ENCODE results near the gene CD300E.
"Not testable (repeated sequence)": the region's sequence is repeated elsewhere in the genome, so short reads cannot be mapped to it uniquely, and the experiment has no call there.

The CD300E gene, protein sequence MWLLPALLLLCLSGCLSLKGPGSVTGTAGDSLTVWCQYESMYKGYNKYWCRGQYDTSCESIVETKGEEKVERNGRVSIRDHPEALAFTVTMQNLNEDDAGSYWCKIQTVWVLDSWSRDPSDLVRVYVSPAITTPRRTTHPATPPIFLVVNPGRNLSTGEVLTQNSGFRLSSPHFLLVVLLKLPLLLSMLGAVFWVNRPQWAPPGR

DNA sequence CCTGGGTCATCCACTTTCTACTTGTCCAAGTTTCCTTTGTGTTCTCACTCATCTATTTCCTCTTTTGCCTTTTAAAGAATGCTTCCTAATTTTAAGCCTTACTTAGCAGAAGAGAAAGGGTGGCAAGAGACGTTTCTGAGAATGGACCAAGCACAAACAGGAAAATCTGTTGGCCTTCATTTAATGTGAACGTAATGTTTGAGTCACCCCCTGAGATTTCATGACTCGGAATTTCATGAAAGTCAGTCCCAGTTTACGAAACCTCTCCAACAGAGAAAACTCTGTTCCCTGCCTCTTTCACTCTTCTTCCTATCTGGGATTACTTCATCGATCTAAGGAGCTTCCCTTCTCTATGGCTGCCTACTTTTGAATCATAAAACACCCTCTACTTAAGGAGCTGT is at the start of gene CD300E:
CD300E (minus strand) TSS at position 46 of the 401 bp plus-strand sequence. CDS start 117 bp downstream, outside the sequence.
- no peak for DNase-seq (ENCODE audit: low spot score)

DNA sequence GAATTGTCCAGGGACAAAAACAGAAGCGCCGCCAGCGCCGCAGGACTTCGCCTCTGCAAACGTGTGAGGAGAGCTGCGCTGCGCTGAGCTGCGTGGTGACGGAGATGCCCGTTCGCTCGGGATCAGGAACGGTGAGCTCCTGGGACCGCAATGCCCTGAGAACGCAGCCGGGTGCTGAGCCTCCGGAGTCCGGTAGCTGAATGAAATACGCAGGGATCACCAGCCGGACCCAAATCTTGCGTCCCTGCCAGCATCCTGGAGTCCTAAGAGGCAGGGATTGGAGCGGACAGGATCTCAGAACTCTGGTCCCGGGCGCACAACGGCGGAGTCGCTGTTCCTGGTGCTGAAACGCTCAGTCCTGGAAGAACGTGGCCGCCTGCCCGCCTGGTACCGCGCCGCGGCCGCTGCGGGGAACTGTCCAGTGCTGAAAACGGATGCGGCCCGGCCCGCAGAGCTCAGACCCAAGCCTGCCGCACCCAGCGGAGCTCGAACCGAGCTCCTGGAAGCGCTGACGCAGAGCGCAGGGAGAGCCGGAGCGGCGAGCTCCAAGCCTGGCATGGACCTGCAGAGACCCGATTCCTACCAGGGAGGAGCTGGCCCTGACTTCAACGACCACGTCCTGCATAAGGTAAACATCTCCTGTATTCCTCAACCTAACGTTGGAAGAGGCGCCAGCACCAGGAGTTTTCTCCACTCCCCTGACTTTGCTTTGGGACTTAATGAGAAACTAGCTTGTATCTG is 47.7 kb upstream of the CD300E start:
- peak; percentile 40 for DNase-seq (ENCODE audit: low spot score)

DNA sequence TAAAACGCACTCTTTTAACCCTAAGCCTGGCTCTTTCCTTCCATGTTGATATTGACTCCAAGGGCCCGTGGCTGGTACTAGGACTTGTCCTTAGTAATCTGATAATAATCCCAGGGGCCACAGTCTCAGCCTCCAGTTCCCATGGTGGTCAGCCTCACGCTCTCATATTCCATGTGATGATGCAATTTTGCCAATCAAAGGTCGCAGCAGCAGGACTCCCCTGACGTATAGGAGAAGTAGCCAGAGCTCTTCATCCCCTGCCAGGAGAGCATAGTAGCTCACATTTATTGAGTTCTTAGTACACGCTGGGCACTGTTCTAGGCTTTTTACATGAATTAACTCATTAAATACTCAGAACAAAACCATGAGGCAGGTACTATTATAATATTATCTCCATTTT is 46.8 kb upstream of the CD300E start:
- DNase-seq (ENCODE audit: low spot score): no peak

DNA sequence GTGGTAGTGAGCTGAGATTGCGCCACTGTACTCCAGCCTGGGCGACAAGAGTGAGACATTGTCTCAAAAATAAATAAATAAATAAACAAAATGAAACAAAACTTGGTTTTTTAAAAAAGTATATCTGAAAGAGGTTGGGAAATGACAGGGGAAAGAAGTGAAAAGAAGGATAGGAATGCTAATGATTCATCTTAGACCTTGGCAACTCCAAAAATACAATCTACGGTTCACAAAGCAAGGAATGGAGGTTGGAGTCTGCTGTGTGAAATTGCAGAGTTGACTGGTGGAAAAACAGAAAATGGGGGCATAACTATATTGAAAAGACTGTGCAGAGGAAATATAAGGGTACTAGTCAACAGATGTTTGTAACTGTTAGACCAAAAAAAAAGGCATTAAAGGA is 40.0 kb upstream of the CD300E start:
- DNase-seq (ENCODE audit: low spot score): no peak

- no peak for DNase-seq (ENCODE audit: low spot score)
Observed at GRCh38 chr17:74659889-74660288, 36.4 kb upstream of the CD300E start.

- DNase-seq (ENCODE audit: low spot score): no peak
Observed at GRCh38 chr17:74658620-74659019, 35.1 kb upstream of the CD300E start.

- DNase-seq (ENCODE audit: low spot score): no peak
Observed at GRCh38 chr17:74654742-74655141, 31.2 kb upstream of the CD300E start.

DNA sequence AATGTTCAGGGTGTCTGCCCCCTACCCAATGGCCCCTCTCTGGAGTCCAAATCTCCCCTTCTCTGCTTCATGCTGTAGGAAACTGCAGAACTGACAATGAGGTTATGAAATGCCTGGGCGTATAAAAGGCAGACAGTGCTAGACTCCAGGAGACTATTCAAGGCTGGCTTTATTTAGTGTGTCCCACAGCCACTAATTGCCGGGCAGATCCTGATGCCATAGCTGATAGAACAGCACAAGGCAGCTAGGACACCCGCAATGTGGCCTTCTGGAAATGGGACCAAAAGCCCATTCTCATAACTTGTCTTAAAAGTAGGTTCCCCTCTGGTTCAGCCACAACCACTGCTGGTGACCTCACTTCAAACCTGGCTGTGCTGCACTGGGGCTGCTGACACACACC is 28.5 kb upstream of the CD300E start:
- DNase-seq (ENCODE audit: low spot score): no peak

GRCh38 chr17:74649909-74650308 is 26.4 kb upstream of the CD300E start:
- no peak for DNase-seq (ENCODE audit: low spot score)

GRCh38 chr17:74647871-74648672 is 24.5 kb upstream of the CD300E start:
- no peak for DNase-seq (ENCODE audit: low spot score)

DNA sequence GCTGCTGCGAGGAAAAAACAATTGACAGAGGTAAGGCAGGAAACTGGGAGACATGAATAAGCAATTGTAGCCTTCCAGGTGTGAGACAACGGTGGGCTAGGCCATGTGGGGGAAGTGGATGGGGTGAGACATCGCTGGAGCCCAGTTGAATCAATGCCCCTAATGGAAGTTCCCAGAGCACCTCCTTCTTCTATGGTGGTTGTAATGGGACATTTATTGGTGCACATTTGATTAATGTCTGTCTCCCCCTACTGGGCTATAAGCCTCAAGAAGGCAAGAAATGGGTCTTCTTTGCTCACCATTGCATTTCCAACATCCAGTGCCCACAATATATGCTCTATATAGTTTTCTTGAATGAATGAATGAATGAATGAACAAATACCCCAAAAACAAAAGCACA is 22.7 kb upstream of the CD300E start:
- no peak for DNase-seq (ENCODE audit: low spot score)

- no peak for DNase-seq (ENCODE audit: low spot score)
Observed at GRCh38 chr17:74645010-74645409, 21.5 kb upstream of the CD300E start.

- no peak for DNase-seq (ENCODE audit: low spot score)
Observed at GRCh38 chr17:74644419-74644818, 20.9 kb upstream of the CD300E start.

GRCh38 chr17:74643826-74644225 is 20.3 kb upstream of the CD300E start:
- no peak for DNase-seq (ENCODE audit: low spot score)

- no peak for DNase-seq (ENCODE audit: low spot score)
Observed at GRCh38 chr17:74642995-74643394, 19.5 kb upstream of the CD300E start.

DNA sequence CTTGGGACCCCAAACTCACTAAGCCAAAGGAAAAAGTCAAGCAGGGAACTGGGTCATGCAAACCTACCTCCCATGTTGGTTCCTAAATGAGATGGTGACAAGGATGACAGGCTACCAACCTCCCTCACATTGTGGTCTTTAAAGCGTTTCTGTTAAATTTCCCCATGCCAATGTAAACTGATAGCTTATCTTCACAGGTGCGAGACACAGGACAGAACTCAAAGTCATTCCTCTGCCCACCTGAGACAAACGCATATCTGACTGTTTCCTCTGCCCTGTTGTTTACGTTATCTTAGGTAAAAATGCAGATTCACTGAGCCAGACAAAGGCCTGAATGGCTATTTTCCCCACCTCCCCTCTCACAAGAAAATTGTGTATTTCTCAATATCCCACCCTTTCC is 19.0 kb upstream of the CD300E start:
- DNase-seq (ENCODE audit: low spot score): no peak

DNA sequence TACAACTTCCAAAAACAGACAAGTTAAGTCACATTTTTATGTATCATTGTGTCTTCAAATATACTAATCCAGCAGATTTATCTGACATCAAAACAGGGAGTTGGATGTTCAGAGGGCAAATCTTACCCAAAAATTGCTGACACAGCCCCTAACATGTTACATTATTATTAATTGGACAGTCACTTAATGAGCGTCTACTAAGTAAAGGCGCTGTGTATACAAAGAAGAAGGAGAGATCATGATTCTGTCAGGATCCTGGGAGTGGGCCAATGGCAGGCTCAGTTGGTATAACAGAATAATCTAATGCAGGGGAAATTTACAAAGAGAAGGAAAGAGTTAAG is 18.4 kb upstream of the CD300E start:
- DNase-seq (ENCODE audit: low spot score): no peak

- DNase-seq (ENCODE audit: low spot score): no peak
Observed at GRCh38 chr17:74641224-74641957, 17.9 kb upstream of the CD300E start.

- no peak for DNase-seq (ENCODE audit: low spot score)
Observed at GRCh38 chr17:74639704-74640151, 16.2 kb upstream of the CD300E start.

GRCh38 chr17:74637926-74638325 is 14.4 kb upstream of the CD300E start:
- DNase-seq (ENCODE audit: low spot score): no peak

GRCh38 chr17:74637265-74637664 is 13.7 kb upstream of the CD300E start:
- DNase-seq (ENCODE audit: low spot score): no peak

DNA sequence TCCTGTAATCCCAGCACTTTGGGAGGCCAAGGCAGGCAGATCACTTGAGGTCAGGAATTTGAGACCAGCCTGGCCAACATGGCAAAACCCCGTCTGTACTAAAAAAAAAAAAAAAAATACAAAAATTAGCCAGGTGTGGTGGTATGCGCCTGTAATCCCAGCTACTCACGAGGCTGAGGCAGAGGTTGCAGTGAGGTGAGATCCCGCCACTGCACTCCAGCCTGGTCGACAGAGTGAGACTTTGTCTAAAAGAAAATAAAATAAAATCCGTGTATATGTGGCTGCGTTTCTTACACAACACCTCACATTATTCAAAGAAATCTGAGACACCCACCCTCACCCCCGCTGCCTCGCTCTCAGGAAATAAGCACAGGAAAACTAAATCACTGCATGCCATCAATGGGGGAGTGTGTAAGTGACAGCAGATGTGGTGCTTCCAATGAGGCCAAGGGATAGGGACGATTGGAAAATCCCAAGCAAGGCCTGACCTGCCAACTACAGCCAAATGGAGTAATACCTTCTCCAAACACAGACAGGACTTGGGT is 13.1 kb upstream of the CD300E start:
- DNase-seq (ENCODE audit: low spot score): not testable (repeated sequence)
